Omental fat pad (tissue), 4 donors: ENCODE data around the gene RTF1. TPM values are rescaled to one million over a fixed set of nuclear protein-coding genes. Genes with fewer than 3 reads are reported as not detected.
"Not testable (repeated sequence)": the region's sequence is repeated elsewhere in the genome, so short reads cannot be mapped to it uniquely, and the experiment has no call there.

ENCODE experiments used
- ATAC-seq: fragments of 150-250 bp; one replicate; pipeline ENCODE4 v1.9.1; 2016; ENCODE audit warnings: mild to moderate bottlenecking, moderate library complexity; ENCODE audit not compliant: low FRiP score
- DNase-seq: peaks from one replicate; pipeline ENCODE4 v3.0.0-alpha.2; 2019; ENCODE audit warnings: low spot score
- total RNA-seq, 4 donors: library from RNA; depleted of rRNA; stranded (reverse); fragments of >200 nt; gene quantifications; one replicate each; pipeline ENCODE4 v1.1.0, GENCODE V29; 2016
- TF ChIP-seq, protein P1 (sequence below), 3 donors: fragments of 450-650 bp; IDR thresholded peaks; one replicate each; pipeline ENCODE4 v1.5.1; 2016 to 2017; ENCODE audit warnings: antibody characterized with exemption in 3 of 3, mild to moderate bottlenecking in 3 of 3, moderate library complexity in 2 of 3

Gene RTF1
- total RNA-seq, 4 donors from 2014 or later, result 18.1 to 39.7 (median 25.8) TPM

GRCh38 chr15:41417418-41418195 is 712 bp downstream of the RTF1 start:
- ATAC-seq (peak; percentile 18), DNase-seq (no peak)
- TF ChIP-seq, protein P1, sequence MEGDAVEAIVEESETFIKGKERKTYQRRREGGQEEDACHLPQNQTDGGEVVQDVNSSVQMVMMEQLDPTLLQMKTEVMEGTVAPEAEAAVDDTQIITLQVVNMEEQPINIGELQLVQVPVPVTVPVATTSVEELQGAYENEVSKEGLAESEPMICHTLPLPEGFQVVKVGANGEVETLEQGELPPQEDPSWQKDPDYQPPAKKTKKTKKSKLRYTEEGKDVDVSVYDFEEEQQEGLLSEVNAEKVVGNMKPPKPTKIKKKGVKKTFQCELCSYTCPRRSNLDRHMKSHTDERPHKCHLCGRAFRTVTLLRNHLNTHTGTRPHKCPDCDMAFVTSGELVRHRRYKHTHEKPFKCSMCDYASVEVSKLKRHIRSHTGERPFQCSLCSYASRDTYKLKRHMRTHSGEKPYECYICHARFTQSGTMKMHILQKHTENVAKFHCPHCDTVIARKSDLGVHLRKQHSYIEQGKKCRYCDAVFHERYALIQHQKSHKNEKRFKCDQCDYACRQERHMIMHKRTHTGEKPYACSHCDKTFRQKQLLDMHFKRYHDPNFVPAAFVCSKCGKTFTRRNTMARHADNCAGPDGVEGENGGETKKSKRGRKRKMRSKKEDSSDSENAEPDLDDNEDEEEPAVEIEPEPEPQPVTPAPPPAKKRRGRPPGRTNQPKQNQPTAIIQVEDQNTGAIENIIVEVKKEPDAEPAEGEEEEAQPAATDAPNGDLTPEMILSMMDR (IDR thresholded peaks at IDR 0.05), result no peak

- ATAC-seq (no peak), DNase-seq (no peak)
These were observed 7.2 kb downstream of the RTF1 start for GRCh38 chr15:41423979-41424659.

GRCh38 chr15:41424809-41425208 is 7.9 kb downstream of the RTF1 start:
- ATAC-seq (no peak), DNase-seq (no peak)
- TF ChIP-seq, protein P1 (IDR thresholded peaks at IDR 0.05), result no peak

More at GRCh38 chr15:41423979-41424659, 7.2 kb downstream of the RTF1 start:
- TF ChIP-seq, protein P1 (IDR thresholded peaks at IDR 0.05), result no peak

- not testable (repeated sequence) for ATAC-seq
These were observed 9.0 kb downstream of the RTF1 start for GRCh38 chr15:41425907-41426306.

DNA sequence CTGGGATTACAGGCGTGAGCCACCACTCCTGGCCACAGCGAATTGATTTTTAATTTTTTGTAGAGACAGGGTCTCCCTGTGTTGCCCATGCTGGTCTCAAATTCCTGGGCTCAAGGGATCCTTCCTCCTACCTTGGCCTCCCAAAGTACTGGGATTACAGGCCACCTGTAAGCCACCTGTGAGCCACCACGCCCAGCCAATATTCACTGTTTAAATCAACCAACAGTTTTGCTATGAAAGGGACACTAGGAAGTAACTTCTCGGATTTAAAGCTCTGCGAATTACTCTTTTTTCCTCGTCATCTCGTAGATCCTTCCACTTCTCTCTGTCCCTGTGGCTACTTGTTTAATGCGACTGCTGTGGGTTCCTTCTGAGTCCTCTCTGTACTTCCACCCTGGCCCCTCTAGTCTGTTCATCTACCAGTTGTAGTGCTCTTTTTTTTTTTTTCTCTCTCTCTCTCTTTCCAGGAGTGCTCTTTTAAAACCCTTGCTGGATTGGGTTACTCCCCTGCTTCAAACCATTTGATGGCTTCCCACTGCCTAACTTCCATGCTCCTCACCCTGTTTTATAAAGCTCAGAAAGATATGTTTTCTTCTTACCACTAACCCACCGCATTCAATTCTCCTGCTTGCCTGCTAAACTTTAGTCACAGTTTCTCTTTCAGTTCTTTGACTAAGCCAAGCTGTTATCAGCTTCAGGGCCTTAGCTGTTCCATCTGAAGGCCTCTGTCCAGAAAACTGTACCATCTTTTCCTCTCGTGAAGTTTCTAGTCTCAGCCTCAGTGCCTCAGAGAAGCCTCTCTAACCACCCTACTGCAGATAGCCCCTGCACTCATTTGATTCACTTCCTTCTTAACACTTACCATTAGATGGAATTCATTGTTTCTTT is 12.4 kb downstream of the RTF1 start:
- DNase-seq, result no peak
- TF ChIP-seq, protein P1 (IDR thresholded peaks at IDR 0.05), result no peak
- ATAC-seq, result no peak

More at GRCh38 chr15:41425907-41426306, 9.0 kb downstream of the RTF1 start:
- not testable (repeated sequence) for DNase-seq

GRCh38 chr15:41435037-41435786 is 18.3 kb downstream of the RTF1 start:
- DNase-seq (no peak), ATAC-seq (no peak)
- TF ChIP-seq, protein P1 (IDR thresholded peaks at IDR 0.05), result no peak
